GM18505 (cell line): ENCODE data around the gene C1QBP.

Experiments used
- ATAC-seq: cut with Tn5 transposase; IDR thresholded peaks from one replicate; pipeline ENCODE4 v1.9.1; 2021; ENCODE audit not compliant: unreplicated experiment
- POLR2A ChIP-seq: IDR thresholded peaks from 4 replicates; pipeline ENCODE4 v1.6.1; 2011; ENCODE audit warnings: borderline replicate concordance; ENCODE audit not compliant: insufficient read depth, insufficient read length; ENCODE audit errors: extremely low read depth

C1QBP gene, protein sequence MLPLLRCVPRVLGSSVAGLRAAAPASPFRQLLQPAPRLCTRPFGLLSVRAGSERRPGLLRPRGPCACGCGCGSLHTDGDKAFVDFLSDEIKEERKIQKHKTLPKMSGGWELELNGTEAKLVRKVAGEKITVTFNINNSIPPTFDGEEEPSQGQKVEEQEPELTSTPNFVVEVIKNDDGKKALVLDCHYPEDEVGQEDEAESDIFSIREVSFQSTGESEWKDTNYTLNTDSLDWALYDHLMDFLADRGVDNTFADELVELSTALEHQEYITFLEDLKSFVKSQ

DNA sequence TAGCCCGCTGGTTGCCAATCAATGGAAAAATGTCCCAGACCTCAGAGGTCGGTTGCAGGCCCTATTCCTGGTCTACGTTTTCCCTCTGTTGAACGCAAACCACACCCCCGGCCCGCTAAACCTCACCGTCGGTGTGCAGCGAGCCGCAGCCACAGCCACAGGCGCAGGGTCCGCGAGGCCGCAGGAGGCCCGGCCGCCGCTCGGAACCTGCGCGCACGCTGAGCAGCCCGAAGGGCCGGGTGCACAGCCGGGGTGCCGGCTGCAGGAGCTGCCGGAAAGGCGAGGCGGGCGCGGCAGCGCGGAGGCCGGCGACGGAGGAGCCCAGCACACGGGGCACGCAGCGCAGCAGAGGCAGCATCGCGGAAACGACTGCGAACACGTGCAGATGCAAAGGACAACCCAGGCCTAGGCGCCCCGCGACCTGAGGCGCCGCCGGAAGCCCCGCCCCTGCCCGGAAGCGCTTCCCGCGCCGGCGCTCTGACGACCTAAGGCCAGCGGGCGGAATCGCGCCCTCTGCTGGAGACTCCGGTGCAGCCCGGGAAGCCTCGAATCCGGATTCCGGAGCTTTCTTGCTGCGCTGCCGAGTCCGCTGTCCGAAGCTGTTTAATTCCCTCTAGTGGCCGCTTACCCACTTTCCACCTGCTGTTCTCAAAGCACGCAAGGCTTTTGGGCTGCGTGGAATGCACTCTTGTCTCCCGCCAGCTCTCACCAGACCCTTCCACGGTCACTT lies at the start of gene C1QBP:
C1QBP (minus strand) TSS at position 440 of the 730 bp plus-strand sequence; CDS start at position 358, 82 bp downstream.
- peak; percentile 92 for TF ChIP-seq POLR2A
- peak; percentile 88 for ATAC-seq

DNA sequence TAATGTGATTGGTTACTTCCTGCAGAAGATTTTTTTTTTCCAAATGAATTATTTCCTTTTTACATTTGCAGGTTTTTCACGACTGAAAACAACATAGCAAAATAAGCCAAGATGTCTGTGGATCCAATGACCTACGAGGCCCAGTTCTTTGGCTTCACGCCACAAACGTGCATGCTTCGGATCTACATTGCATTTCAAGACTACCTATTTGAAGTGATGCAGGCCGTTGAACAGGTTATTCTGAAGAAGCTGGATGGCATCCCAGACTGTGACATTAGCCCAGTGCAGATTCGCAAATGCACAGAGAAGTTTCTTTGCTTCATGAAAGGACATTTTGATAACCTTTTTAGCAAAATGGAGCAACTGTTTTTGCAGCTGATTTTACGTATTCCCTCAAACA lies 49.8 kb upstream of the C1QBP start:
- TF ChIP-seq POLR2A: no peak
- no peak for ATAC-seq

DNA sequence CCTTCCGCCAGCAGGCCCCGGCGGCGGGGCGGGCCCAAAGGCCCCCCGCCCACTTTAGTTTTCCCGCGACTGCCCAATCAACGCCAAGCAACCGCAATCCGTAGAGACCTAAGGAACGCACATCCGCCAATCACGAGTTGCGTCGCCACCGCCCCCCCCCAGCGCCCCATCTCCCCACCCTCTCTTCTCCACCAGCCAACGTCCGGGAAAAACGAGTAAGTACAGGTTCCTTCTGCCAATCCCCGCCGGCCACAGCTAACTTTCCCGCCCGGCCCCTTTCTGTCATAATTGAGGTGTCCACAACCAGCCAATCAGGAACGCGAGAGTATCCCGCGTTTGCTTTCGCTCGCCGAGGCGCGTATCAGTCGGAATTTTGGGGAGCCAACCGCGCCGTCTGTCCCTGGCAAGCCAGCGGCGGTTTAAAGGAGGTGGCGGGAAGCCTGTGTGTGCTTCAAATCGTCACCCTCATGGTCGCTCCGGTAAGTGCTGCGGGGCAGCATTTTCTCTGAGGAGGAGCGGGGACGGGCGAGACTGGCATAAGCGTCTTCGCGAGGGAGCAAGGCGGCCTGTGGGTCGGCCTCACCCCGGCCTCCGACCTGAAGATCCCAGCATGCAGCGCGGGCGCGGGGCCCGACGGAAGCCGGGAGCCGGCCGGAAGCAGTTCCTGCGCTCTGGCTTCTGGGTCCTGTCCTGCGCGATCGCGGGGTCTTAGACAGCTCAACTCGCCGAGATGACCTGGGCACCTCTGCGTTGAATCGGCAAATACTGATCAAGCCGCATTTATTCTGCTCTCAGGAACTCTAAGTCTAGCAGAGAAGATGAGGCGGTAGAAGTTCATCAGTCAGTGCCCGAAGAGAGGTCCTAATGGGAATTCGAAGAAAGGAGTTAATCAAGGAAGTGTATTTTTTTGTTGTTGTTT lies 47.5 kb upstream of the C1QBP start, which contains the start of gene MIS12:
MIS12 (plus strand) TSS at position 361 of the 919 bp plus-strand sequence. CDS start 2,297 bp downstream, outside the sequence.
- peak; percentile 88 for TF ChIP-seq POLR2A
- peak; percentile 78 for ATAC-seq

DNA sequence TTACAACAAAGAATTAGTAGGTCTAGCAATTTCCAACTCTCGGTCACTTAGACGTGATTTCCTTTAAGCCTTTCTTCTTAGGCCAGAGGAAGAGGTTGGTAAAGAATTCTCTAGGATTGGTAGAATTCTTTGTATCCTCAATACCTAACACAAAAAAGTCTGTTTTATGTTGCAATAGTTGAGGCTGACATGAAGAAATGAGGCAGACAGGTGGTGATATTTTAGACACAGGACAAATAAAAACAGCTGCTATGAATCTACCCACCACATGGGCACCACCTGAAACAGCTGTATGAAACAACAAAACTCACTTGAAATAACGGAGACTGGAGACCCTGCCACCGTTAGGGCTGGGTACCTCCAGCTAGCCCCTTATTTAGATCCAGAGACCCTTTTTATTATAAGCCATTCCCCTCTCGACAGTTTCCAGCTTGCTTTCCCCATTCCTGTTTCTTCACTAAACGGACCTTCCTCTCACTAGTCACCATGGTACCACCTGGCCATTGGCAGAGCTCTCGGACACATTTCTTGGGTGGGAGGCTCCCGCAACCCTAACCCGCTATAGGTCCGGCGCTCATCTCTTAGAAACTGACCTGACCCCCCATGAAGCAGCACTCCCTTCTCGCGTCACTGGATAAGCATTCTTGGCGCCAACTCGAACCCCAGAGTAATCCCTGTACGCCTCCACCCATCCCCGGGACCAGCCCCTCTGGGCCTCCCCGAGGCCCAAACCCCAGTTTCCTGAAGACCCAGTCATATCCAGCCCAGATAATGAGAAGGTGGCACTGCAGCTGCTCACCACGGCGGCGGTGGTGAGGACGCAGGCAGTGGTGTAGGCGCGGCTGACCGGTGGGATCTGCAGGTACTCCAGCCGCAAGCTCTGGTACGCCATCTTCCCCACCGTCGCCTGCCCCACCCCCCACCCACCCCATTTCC lies 46.6 kb upstream of the C1QBP start, which contains the start of gene DERL2:
DERL2 (minus strand) TSS at position 909 of the 936 bp plus-strand sequence; CDS start at position 892, 17 bp downstream.
- ATAC-seq: peak; percentile 25
- no peak for TF ChIP-seq POLR2A

DNA sequence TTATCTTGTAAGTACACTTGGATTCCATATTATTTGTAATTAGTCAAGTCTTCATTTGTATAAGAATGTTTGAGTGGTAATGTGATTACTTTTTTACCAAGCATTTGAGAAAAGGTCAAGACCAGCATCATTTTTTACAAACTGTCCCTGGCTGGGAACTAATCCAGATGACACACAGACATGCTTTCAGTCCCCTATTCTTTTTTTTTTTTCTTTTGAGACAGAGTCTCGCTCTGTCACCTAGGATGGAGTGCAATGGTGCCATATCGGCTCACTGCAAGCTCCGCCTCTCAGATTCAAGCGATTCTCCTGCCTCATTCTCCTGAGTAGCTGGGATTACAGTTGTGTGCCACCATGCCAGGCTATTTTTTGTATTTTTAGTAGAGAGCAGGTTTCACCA lies 42.5 kb upstream of the C1QBP start:
- ATAC-seq: no peak
- TF ChIP-seq POLR2A: no peak

DNA sequence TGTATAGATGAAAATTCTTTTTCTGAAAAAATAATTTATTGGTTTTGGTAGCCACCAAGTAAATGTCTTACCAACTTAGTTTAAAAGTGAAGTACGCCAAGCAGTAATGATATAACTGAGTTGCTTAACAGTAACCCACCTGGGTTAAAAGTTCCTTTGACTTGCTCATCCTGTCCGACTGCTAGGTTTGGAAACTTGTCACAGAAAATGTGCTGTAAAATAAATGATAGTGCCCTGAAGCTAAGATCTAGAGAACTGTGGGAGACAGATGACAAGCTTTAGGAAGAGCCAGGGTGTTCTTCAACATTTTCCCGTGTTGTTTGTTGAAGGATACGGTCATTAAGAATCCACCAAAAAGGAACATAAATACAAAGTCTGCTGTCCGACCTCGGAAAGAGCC lies 42.0 kb upstream of the C1QBP start:
- ATAC-seq: no peak
- TF ChIP-seq POLR2A: no peak

DNA sequence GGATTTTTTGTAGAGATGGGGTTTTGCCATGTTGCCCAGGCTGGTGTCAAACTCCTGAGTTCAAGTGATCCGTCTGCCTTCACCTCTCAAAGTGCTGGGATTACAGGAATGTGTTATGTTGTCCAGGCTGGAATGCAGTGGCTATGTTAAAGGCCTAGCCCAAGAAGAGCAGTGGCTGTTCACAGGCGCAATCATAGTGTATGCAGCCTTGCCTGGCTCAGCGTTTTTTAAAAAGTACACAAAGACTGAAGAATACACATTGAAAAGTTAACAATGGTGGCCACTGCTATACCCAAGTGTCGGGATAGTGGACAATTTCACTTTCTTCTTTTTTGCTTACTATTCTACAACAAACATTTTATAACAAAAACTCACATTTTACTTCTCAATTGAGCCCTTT lies 40.0 kb upstream of the C1QBP start:
- ATAC-seq: no peak
- no peak for TF ChIP-seq POLR2A

DNA sequence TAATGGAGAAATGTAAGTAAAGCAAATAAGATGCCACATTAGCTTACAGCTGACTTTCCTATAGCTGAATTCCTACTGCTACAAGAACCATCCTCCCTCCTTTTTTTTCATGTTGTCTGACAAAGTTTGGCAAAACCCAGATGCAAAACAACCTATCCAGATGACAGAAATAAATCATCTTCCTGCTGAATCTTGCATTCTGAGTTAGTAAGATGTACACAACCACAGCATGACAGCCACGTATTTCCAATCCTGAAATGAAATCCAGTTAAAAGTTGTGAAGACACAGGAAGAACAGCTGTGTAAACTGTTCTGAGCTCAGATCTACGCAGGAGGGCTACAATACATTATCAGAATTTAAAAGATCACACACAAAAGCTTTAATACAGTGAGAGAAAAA lies 35.0 kb upstream of the C1QBP start:
- ATAC-seq: no peak
- TF ChIP-seq POLR2A: no peak

DNA sequence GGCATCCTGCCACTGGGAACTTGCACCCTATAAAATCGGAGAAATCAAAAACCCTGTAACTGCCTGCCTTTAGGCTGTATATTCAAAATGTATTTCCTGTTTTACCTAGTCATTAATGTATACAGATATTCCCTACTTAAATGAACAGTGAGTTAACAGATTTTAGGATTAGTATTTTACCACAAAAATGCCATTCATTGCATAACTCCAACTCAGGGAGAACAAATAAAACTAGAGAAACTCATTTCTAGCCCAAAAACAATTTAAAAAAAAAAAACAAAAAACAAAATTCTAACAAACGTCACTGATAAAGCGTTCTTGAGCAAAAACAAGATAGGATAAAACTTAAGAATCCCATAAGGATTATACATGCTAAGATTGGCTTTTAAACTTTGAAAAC lies 33.6 kb upstream of the C1QBP start:
- TF ChIP-seq POLR2A: no peak
- no peak for ATAC-seq

DNA sequence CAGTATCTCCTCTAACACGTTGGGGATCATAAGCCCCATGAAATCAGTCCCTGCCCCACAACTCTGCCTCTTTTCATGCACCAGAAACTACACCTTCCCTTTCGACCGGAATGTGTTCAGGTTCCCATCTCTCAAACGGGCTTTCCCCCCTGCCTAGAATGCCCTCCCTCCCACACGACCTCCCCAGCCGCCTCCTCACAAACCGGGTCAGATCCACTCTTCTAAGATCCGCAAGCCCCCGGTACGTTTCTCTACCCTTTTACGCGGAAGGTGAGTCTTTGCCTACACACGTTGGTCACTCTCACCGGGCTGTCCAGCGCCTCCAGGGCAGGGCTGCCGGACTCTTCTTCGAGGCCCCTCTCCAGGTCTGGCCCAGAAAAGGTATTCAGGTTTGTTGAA lies 29.1 kb upstream of the C1QBP start:
- TF ChIP-seq POLR2A: no peak
- ATAC-seq: peak; percentile 19

DNA sequence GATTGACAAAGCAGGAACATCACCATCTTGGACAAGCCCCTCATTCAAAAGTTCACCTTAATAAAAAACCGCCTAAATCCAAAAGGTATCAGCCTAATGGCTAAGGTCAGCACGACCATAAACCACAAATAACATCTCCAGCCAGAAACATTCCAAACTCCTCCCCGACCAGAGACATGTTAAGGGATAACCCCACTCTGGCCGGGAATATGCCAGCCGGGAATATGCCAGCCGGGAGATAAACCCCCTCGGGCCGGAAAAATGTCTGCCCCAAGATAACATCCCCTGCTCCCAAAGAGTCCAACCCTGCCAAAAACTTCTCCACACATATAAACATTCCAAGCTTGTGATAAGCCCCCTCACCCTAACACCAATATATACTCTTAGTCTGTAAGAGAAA lies 28.5 kb upstream of the C1QBP start:
- ATAC-seq: no peak
- TF ChIP-seq POLR2A: no peak

DNA sequence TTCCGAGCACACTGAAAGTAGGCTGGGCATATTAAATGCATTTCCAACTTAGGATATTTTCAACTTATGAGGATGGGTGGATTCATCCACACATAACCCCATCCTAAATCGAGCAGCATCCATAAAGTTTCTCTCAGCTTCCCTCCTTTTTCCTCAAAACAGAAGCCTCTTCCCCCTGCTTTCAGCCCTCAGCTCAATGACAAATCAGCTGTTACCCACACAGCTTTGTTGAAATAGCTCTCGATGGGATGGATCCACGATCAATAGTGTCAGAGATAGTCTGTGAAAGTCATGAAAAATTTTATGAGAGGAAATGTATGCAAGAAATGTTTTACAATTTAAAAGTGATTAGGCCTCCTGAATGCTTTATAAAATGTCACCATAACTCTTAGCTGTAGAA lies 27.3 kb upstream of the C1QBP start:
- TF ChIP-seq POLR2A: no peak
- no peak for ATAC-seq
